NCI-H510A treated with DMSO at 0.1 percent for 48 hours (cell line): ENCODE data around the gene SPG7.

Experiments
- DNase-seq: peaks from one replicate; lab custom pipeline; 2025; lab: John Stamatoyannopoulos, UW

Gene SPG7

GRCh38 chr16:89547291-89547690 is 39.1 kb downstream of the SPG7 start:
- DNase-seq = no peak

- no peak for DNase-seq
Measured at GRCh38 chr16:89547860-89548259, 39.7 kb downstream of the SPG7 start.

GRCh38 chr16:89548344-89549006 is 40.3 kb downstream of the SPG7 start:
- DNase-seq = no peak

GRCh38 chr16:89549007-89549700 is 41.0 kb downstream of the SPG7 start:
- no peak for DNase-seq

GRCh38 chr16:89550421-89551007 is 42.3 kb downstream of the SPG7 start:
- no peak for DNase-seq

- DNase-seq = no peak
Measured at GRCh38 chr16:89552329-89552728, 44.1 kb downstream of the SPG7 start.

GRCh38 chr16:89552913-89553312 is 44.7 kb downstream of the SPG7 start:
- DNase-seq = no peak

- no peak for DNase-seq
Measured at GRCh38 chr16:89553733-89554132, 45.5 kb downstream of the SPG7 start.

GRCh38 chr16:89554343-89554742 is 46.1 kb downstream of the SPG7 start:
- no peak for DNase-seq

GRCh38 chr16:89555265-89555664 is 47.1 kb downstream of the SPG7 start:
- no peak for DNase-seq

GRCh38 chr16:89555780-89556179 is 47.6 kb downstream of the SPG7 start:
- DNase-seq = no peak

- DNase-seq = peak; percentile 53
Measured at GRCh38 chr16:89556750-89557689, 48.8 kb downstream of the SPG7 start.

GRCh38 chr16:89557690-89558490 is 49.7 kb downstream of the SPG7 start:
- DNase-seq = no peak

GRCh38 chr16:89560378-89561141 is 52.4 kb downstream of the SPG7 start, which contains the start of gene RPL13:
Gene RPL13, plus strand, starts transcription at chr16:89560682. Its CDS starts 278 bp downstream, at chr16:89560960.
- peak; percentile 70 for DNase-seq

GRCh38 chr16:89561142-89561883 is 53.1 kb downstream of the SPG7 start:
- no peak for DNase-seq

GRCh38 chr16:89561884-89562599 is 53.8 kb downstream of the SPG7 start:
- no peak for DNase-seq

- DNase-seq = no peak
Measured at GRCh38 chr16:89562939-89563338, 54.7 kb downstream of the SPG7 start.

- no peak for DNase-seq
Measured at GRCh38 chr16:89563639-89564392, 55.6 kb downstream of the SPG7 start.
